Measurements from ENCODE around the gene ZNF414. TPM values are rescaled to one million over a fixed set of nuclear protein-coding genes. Genes with fewer than 3 reads are reported as not detected.

ZNF414 gene
- total and polyA plus RNA-seq, 9 of the 15 experiments (the other 6 are each of a cell fraction or from before 2014, with no cell fraction given): 0.03 to 27.2 (median 2.2) TPM; not detected in 2

GRCh38 chr19:8552810-8553209 lies 38.8 kb upstream of the ZNF414 start (continued):
- TF ChIP-seq ZNF407 (IDR thresholded peaks at IDR 0.05; ENCODE audit: low read depth) (no peak), NFATC3 (IDR thresholded peaks at IDR 0.05) (peak; percentile 94), SMARCA5 (IDR thresholded peaks at IDR 0.05) (no peak), SRF (CRISPR knock-in tag; IDR thresholded peaks at IDR 0.05) (no peak), HCFC1 (IDR thresholded peaks at IDR 0.05; ENCODE audit: low read depth, low read length) (peak; percentile 90), RFX1 (IDR thresholded peaks at IDR 0.05) (no peak), ZBTB2 (IDR thresholded peaks at IDR 0.05) (no peak), POU5F1 (IDR thresholded peaks at IDR 0.05; ENCODE audit: borderline replicate concordance, low read depth, low read length, partially characterized antibody) (peak; percentile 5), EGR1 (conservative IDR thresholded peaks at IDR 0.05) (no peak; the same call in 1 of the 2 replicates), ZEB2 (IDR thresholded peaks at IDR 0.05) (peak; percentile 56; the same call in 1 of the 2 replicates), GATAD2A (IDR thresholded peaks at IDR 0.05) (no peak), KLF1 (tag; IDR thresholded peaks at IDR 0.05) (no peak), SIX5 (IDR thresholded peaks at IDR 0.05; ENCODE audit: borderline replicate concordance in 1 of 2, insufficient read depth in 1 of 2, low read depth in 1 of 2, low read length in 2 of 2) (peak; percentile 74 to 88), SMARCE1 (IDR thresholded peaks at IDR 0.05) (no peak), ZNF655 (CRISPR knock-in tag; IDR thresholded peaks at IDR 0.05) (no peak), E2F4 (CRISPR knock-in tag; IDR thresholded peaks at IDR 0.05; ENCODE audit: low read depth) (no peak), SAFB (IDR thresholded peaks at IDR 0.05; ENCODE audit: borderline replicate concordance, low read depth, low read length) (no peak), NCOA1 (IDR thresholded peaks at IDR 0.05; ENCODE audit: low read depth) (peak; percentile 96)

All from K562 (cell line).